Hematopoietic multipotent progenitor cell treated with erythropoietin and hydrocortisone succinate and interleukin-3 and kit ligand, for 4 days (in vitro differentiated cells): Measurements from ENCODE around the gene RGS6.
A peak's percentile ranks its signal among the peaks of the same experiment; 100 is the strongest.

Source experiments
- DNase-seq: peaks from one replicate; pipeline ENCODE4 v3.0.0-alpha.2; 2015

Gene RGS6

DNA sequence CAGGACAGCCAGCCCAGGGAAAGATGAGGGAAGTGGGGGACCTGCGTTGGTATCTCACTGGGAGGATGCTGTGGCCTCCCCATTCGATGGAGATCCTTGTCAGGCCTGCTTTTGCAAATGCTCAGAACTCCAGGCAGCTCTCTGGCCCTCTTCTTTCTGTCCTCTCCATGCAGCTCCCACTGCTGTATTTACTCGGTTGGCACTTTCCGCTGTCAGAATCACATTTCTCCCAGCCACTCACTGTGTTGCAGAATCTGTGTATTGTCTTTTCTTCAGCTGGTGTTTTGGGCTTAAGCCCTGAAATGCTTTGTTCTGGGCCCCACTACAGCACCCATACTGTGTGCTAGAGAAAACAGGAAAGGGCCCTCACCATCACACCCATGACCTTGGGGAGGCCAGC is 401.1 kb downstream of the RGS6 start:
- DNase-seq, result no peak

DNA sequence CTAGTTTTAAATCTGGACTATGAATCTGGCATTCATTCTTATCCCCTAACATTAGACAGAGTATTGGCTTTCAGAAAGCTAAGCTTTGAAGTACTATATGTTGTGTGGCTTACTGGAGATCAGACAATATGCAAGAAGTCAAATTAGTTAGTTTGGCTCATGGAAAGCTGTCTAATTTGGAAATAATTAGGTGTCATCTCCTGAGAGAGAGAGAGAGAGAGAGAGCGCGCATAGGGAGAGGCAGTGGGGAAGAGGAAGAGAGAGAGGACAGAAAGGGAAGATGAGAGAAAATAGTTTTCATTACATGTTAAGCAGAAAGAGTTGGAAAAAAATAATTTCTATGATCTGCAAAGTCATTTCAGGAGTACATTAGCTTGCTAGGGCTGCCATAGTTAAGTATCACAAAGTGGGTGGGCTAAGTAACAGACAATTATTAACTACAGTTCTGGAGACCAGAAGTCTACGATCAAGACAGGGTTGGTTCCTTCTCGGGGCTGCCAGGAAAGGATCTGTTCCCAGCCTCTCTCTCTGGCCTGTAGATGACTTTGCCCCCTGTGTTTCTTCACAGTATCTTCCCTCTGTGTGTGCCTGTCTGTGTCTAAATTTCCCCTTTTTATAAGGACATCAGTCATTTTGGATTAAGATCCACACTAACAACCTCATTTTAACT is 404.2 kb downstream of the RGS6 start:
- no peak for DNase-seq

DNA sequence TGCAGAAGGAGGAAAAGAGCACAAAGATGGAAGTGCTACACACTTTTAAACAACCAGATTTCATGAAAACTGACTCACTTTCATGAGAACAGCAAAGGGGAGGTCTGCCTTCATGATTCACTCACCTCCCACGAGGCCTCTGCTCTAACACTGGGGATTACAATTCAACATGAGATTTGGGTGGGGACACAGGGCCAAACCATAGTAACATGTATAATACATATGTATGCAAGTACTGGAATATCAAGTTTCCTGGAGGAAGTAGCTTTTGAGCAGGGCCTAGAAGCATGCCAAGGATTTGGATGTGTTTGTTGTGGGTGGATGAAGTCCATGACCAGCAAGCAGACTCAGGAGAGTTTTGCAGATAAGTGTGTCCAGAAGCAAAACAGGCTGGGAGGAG is 409.0 kb downstream of the RGS6 start:
- no peak for DNase-seq

DNA sequence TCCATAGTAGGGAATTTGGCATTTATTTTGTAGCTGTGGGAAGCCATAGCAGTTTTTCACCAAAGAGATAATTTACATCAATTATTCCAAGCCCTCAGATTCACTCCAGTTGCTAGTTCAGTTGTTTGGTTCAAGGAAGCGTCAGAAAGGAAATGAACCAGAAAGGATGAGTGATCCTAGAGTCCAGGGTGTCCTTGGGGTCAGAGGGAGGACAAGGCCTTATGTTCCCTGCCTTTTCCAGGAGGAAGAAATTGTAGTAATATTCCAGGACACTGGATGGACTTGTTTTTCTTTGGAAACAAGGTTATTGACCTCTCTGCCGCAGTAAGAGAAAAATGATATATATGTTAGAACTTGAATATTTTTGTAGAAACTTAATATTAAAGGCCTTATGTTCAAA is 409.5 kb downstream of the RGS6 start:
- no peak for DNase-seq

DNA sequence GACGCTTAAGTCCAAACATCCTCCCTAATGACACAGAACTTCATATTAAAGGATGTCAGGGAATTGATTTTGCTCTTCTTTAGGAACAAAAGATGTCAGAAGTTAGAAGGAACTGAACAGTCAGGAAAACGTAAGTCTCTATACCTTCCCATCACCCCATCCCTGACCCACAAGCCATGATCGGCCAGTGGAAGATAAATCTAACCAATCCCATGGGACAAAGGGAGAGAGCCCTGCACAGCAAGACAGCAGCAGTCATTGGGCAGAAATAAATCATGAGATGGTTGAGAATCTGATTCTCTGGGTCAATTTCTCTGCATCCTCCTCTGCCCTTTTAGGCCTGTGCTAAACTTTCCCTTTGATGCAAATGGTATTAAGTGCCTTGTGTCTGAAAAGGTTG is 414.9 kb downstream of the RGS6 start:
- DNase-seq, result no peak

DNA sequence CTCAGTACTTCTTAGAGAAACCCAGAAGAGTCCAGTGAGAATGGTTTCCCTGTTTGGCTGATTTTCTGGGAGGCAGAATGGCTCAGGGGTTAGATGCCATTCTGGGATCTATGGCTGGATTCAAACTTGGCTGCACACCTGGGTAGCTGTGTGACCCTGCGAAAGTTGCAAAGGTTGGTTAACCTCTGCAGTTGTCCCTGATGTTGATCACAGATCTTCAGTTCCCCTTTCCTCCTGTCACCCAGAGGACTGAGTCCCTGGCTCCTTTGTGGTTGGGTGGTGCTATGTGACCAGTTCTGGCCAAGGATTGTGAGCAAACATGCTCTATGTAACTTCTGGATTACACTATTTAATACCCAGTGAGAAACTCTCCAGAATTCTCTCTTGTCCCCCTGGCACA is 418.0 kb downstream of the RGS6 start:
- DNase-seq, result peak; percentile 24

DNA sequence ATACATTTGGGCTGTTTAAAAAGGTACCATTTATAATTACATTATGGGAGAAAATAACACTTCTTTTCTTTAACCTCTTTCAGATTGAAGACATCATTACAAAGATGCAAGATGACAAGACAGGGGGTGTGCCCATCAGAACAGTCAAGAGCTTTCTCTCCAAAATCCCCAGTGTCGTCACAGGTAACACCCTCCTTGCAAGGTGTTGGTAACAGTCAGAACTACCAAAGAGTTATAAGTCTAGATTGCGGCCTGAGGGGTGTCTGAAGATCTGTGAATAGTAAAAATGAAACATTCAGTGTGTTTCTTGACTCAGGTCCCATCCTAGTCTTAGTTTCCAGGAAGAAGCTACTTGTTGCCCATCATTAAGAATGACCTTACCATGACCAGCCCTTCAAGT is 419.8 kb downstream of the RGS6 start:
- no peak for DNase-seq

DNA sequence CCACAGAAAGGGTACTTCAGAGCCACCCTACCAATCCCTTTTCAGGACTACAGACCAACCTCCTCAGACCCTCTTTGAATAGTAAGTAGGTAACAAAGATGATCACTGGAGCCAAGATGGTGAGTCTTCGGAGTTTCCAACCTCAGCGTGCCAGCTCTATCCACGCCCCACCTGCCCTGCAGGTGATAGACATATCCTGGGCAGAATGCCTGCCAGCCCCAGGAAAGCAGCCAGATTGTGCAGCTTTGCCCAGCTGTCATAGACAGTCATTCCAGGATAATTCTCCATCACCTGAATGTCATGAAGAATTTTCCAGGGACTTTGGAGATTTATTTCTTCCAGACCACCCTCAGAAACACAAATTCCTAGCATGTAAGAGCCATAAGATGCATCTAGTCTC is 434.4 kb downstream of the RGS6 start:
- DNase-seq, result no peak

DNA sequence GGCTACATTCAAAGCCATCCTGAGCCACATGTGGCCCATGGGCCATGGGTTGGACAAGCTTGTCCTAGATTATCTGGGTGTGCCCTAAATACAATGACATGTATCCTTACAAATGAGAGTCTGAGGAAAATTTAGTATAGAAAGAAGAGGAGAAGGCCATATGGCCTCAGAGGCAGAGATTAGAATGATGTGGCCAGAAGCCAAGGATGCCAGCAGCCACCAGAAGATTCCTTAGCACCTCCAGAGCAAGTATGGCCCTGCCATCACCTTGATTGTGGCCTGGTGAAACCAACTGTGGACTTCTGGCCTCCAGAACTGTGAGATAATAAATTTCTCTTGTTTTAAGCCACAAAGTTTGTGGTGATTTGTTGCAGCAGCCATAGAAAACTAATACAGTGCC is 436.9 kb downstream of the RGS6 start:
- no peak for DNase-seq

DNA sequence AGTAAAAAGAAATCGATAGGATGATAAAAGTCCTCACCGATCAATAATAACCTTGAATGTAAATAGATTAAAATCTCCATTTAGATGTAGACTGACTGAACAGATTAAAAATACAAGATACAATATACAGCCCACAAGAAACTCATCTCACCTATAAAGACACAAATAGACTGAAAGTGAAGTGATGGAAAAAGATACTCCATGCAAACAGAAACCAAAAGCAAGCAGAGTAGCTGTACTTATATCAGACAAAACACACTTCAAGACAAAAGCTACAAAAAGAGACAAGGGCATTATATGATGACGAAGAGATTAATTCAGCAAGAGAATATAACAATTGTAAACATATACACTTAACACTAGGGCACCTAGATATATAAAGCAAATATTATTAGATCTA is 444.8 kb downstream of the RGS6 start:
- no peak for DNase-seq

DNA sequence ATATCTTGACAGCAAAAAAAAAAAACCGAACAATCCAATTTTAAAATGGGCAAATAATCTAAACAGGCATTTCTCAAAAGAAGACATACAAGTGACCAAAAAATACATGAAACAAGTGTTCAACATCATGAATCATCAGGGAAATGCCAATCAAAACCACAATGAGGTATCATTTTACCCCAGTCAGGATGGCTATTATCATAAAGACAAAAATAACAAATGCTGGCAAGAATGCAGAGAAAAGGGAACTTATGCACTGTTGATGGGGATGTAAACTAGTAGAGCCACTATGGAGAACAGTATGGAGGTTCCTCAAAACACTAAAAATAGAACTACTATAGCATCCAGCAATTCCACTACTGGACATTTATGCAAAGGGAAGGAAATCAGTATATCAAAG is 448.2 kb downstream of the RGS6 start:
- peak; percentile 66 for DNase-seq

DNA sequence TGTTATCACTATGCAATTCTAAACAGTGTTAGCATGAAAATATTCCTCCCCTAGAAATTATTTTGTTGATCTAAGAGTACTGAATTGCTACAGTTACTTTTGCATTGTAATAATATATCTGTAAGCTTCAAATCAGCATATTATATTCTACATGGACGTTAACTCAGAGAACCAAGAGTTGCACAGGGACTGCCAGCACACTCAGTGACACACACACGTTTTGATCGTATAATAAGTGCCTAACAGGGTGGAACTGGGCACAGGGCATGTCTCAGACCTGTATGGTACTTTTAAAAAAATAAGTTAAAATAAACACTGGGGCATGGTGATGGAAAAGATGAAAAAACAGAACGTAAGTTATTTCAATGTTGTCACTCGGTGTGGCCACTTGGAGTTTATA is 451.6 kb downstream of the RGS6 start:
- DNase-seq, result no peak

DNA sequence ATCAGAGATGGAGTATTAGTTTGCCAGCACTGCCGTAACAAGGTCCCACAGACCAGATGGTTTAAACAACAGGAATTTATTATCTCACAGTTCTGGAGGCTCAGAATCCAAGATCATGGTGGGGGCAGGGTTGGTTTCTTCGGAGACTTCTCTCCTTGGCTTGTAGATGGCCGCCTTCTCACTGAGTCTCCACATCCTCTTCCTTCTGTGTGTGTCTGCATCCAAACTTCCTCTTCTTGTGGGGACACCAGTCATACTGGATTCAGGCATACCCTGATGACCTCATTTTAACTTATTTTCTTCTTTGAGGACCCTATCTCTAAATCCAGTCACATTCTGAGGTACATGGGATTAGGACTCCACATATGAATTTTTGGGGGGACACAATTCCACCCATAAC is 455.5 kb downstream of the RGS6 start:
- DNase-seq, result peak; percentile 47

DNA sequence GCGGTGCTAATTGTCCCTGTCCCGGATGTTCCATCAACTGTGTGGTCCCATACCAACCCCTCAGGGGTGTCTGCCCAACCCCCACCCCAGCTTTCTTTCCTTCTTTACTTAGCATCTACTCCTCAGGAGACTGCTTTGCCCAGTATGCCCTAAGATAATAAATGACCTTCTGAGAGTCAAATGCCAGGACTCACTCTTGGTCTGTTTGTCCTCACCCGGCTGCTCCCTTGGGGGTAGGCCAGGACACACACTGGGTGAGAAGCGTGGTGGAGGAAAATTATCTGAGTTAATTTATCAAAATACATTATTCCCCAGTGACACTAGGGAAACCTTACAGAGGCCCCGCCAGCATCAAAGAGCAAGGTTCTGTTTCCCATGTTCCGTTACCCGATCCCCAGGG is 457.0 kb downstream of the RGS6 start:
- no peak for DNase-seq

DNA sequence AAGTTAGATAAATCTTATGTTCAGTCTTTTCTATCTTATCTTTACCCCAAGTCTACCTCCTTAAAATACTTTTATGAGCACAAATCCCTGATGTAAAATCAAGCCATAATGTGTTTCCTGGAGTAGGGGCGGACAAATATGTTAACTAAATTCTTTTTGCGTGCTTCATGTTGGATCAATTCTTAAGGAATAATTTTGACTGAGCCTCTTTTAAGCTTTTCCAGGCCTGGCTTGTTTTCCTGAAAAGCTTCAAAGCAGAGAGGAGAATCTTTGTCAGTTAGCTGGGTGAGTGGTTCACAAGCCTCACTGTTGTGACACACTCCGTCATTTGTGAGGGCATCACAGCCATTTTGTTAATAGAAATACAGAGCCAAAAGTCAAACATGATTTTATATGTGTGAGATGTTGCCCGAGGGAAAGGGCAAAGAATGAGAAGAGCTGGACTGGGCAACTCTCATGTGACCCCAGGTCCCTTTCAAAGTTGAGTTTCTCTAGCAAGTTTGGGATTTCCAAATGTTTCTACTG is 468.9 kb downstream of the RGS6 start:
- peak; percentile 41 for DNase-seq

DNA sequence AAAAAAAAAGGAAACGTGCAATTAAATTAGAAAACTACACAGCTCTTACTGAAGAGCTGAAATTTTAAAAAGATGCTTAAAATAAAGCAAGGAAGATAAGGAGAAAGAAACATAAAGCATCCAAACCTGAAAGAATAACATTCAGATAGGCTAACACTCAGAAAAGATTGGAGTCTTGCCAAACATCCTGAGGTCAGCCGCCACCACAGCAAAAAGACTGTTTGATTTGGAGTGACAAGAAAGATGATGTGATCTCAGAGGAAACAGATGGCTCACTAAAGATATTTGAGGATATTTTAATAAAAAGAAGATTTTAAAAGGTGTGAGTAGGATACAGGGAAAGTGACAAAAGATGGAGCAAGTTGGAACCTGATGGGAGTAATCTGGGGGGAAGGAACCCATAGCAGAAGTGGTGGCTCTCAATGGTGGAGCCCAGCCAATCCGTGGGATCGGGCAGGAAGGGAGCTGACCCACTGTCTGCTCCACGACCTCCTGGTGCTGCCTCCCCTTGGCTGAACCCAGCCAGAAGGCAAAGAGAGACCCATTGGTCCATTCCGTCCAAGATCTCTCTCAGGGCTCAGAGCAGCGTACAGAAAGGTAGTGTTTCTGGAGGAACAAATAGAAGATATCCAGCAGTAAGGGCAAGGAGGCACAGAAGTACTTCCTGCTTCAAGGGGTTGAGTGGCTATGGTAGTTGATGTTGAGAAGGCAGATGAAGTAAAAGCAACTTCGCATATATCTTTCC is 469.6 kb downstream of the RGS6 start:
- peak; percentile 92 for DNase-seq

DNA sequence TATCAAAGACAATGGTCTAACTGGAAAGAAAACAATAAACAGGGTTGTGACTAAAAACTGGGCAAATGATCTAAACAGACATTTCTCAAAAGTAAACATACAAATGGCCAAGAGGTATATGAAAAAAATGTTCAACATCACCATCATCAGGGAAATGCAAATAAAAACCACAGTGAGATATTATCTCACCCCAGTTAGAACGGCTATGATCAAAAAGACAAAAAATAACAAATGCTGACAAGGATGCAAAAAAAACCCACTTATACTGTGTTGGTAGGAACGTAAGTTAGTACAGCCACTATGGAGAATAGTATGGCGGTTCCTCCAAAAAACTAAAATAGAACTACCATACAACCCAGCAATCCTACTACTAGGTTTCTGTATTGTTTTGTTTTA is 470.1 kb downstream of the RGS6 start:
- peak; percentile 65 for DNase-seq

DNA sequence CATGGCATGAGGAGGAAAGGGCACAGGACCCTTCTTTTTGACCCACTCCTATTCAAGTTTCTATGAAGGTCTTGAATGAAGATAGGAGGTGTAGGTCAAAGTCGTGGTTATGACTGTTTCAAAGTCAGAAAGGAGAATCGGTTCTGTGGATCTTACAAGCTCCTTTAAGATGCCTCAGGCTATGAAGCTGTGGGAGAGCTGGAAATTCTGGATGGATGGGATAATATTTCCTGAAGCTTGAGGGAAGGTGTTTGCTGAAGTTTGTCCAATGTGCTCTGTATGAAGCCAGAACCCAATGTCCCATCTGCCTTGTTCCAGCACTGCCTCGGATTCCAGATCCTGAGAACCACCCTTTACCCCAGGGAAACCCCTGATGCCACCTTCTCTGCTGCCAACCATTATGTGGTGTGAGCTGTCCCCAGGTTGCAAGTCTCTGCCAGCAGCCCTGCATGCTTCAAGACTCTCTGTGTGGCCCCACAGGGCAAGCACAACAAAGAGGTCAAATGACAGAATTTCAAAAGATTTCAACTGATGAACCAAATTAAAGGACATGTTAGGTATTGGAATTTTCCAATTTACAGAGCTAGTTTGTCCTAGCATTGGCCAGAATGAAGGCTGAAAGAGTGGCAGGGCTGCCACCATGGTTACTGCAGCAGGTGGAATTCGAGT is 472.0 kb downstream of the RGS6 start:
- no peak for DNase-seq

DNA sequence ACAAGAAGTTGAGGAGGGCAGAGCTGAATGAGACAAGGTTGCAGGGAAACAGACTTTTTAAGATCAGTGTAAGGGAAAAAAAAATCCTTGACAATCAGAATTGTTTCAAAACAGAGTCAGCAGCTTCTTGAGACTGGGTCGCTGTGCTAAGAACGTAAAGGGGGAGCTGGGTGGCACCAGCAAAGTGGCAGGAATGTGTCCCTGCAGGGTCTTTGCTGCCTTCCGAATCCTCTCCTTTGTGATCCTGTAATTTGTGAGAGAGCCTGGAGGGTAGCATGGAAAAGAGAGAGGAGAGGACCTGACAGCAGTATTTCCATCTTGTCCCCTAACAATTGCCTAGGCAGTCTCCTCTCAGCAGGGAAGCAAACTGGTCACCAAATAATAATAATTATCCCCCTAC is 472.8 kb downstream of the RGS6 start:
- no peak for DNase-seq

DNA sequence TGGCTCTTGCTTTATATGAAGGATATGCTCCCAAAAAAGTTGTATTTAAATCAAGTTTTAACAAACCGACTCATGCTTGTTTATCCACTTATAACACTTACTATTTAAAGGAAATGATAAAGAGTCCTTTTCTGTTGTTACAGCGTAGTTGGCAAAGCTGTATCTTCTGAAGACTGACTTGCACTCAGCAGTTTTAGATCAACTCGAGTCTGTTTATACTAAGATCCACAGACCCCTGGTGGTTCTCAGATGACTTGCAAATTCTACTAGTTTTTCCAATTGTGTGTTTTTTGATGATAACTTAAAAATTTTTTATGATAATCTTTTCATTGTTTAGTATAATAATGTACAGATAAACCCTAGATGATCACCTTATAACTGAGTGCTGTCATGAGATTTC is 475.8 kb downstream of the RGS6 start:
- peak; percentile 25 for DNase-seq

DNA sequence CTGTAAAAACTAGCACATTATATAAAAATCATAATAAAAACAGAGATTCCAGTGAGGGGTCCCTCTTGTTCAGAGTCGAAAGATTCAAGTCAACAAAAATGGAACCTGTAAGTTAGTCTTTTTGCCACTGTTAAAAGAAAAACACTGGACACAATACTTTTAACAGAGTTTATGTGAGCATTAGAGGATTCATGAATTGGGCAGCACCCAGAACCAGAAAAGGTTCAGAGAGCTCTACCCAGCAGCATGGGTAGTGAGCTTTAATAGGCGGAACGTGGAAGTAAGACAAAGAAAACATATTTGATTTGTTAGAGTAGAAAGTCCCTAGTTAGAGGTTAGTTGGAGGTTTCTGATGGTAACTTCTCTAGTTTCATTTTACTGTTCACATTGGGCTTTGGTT is 476.8 kb downstream of the RGS6 start:
- DNase-seq, result no peak

DNA sequence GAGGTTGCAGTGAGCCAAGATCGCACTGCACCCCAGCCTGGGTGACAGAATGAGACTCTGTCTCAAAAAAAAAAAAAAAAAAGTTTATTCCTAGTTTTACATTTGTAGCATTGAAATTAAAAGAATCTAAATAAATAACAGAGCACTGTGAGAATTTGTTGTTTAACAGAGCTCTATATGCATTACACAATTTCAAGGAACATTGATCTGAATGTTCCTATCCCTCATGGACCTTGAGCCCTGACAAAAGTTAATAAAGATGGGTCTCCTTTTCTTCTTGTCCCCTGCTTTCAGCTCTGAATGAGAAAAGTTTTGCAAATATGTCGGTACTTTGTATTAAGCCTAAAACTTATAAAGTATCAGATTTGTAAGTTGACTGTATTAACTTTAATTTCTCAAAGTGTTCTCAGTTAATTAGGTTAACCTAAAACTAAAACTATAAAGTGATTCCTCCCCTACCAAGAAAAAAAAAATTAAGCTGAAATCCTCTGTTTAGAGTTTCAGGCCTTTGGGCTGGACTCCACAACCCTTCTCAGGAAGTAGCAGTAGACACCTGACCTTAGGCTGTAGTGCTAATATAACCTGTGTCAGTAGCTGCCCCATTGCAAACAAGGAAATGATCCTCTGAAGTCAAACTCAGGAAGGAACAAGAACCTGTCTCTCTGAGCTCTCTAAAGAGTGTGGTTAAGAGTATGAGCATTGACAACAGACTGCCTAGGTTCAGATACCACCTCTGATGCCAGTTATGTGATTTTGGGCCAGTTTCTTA is 484.0 kb downstream of the RGS6 start:
- DNase-seq, result no peak

DNA sequence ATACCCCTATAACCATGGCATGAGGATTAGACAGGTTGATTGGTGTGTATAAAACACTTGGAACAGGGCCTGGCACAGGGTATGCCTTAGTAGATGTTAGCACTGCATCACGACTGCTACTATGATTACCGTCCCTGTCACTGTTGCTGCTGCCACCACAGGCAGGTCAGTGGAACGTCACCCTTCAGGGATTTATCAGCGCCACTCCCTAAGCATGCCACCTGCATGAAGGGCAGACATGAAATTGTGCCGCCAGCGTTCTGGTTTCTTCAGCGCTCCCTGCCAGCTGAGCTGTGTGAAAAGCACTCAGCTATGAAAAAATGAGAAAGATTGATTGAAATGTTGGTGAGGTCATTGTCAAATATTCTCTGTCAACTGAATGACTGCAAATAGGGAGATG is 484.7 kb downstream of the RGS6 start:
- DNase-seq, result peak; percentile 26
